ENCODE results near the gene DNAJC11.

DNAJC11 gene

DNA sequence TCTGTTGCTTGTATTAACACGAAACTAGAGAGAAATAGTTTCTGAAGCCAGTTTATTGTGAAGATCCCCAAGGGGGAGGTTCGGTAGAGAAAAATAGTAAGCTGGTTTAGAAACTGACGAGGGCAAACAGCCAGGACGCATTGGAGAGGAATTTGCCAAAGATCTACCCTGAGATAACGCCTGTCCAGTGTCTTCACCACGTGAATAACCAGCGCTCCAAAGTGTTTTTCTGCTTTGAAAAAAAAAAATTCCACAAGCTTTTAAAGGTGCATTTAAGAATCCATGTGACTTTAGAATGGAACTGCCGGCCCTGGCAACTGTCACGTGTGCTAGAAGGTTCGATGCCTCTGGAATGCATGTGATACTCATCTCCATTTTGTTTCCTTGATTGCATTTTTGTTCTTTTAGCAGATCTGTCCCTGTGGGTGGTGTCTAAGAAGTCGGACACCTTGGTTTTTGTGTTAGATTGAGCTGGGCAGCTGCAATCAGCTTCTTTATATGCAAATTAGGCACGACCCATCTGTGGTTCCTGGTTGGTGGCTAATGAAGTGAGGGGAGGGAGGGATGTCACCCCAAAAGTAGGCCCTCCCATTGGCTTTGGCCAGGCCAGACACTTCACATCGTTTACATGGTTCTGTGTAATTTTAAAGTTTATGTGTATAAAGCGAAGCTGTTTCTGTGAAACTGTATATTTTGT, 78.2 kb downstream of the DNAJC11 start:
- no peak for DNase-seq (ENCODE audit: low read depth)
- no peak overlapping the region for H3K4me3 ChIP-seq (ENCODE audit: low read depth, low read length)
- TF ChIP-seq, protein P1, sequence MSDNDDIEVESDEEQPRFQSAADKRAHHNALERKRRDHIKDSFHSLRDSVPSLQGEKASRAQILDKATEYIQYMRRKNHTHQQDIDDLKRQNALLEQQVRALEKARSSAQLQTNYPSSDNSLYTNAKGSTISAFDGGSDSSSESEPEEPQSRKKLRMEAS (IDR thresholded peaks at IDR 0.05; ENCODE audit: low read depth, low read length): no peak
- TF ChIP-seq, protein P2, sequence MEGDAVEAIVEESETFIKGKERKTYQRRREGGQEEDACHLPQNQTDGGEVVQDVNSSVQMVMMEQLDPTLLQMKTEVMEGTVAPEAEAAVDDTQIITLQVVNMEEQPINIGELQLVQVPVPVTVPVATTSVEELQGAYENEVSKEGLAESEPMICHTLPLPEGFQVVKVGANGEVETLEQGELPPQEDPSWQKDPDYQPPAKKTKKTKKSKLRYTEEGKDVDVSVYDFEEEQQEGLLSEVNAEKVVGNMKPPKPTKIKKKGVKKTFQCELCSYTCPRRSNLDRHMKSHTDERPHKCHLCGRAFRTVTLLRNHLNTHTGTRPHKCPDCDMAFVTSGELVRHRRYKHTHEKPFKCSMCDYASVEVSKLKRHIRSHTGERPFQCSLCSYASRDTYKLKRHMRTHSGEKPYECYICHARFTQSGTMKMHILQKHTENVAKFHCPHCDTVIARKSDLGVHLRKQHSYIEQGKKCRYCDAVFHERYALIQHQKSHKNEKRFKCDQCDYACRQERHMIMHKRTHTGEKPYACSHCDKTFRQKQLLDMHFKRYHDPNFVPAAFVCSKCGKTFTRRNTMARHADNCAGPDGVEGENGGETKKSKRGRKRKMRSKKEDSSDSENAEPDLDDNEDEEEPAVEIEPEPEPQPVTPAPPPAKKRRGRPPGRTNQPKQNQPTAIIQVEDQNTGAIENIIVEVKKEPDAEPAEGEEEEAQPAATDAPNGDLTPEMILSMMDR (IDR thresholded peaks at IDR 0.05; ENCODE audit: low read depth, low read length): no peak
- no peak for TF ChIP-seq MYC (IDR thresholded peaks at IDR 0.05; ENCODE audit: low read depth, low read length)
- TF ChIP-seq POLR2A (IDR thresholded peaks at IDR 0.05; ENCODE audit: extremely low read depth, insufficient read length): no peak

DNA sequence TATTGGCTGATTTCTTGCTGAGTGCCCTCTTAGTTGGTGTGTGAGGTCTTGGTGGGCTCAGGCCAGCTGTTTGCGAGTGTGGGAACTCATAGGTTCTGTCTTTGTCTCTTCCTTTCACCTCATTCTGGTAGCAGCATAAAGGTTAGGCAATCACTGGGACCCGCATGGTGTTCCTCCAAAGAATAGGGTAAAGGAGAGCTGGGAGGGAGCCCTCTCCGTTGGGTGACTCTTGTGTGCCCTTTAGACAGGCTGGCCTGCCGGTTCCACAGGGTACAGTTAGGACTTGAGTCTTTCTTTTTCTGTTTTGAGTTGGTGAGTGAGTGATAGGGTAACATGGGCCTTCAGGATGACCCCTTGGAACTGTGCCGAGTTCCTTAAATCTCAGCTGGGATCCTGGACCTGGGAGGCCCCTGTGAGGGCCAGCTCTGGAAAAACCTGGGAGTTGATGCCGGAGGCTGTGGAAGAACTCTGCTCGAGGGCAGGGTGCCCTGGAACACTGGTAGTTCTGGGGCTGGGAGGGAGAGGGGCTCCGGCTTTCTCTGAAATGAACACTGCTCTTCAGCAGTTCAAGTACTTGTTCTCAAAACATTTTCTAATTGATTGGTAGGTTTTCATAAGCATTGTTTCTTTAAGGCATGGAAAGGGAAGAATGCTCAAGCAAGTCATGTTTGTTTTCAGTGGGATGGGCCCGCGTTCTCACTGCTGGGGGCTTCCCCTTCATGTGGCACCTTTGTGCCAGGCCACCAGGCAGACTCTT, 79.0 kb downstream of the DNAJC11 start:
- no peak overlapping the region for H3K4me3 ChIP-seq (ENCODE audit: low read depth, low read length)
- no peak for TF ChIP-seq MYC (IDR thresholded peaks at IDR 0.05; ENCODE audit: low read depth, low read length)
- TF ChIP-seq, protein P1 (IDR thresholded peaks at IDR 0.05; ENCODE audit: low read depth, low read length): no peak
- no peak for TF ChIP-seq POLR2A (IDR thresholded peaks at IDR 0.05; ENCODE audit: extremely low read depth, insufficient read length)
- TF ChIP-seq, protein P2 (IDR thresholded peaks at IDR 0.05; ENCODE audit: low read depth, low read length): no peak
- DNase-seq (ENCODE audit: low read depth): no peak

DNA sequence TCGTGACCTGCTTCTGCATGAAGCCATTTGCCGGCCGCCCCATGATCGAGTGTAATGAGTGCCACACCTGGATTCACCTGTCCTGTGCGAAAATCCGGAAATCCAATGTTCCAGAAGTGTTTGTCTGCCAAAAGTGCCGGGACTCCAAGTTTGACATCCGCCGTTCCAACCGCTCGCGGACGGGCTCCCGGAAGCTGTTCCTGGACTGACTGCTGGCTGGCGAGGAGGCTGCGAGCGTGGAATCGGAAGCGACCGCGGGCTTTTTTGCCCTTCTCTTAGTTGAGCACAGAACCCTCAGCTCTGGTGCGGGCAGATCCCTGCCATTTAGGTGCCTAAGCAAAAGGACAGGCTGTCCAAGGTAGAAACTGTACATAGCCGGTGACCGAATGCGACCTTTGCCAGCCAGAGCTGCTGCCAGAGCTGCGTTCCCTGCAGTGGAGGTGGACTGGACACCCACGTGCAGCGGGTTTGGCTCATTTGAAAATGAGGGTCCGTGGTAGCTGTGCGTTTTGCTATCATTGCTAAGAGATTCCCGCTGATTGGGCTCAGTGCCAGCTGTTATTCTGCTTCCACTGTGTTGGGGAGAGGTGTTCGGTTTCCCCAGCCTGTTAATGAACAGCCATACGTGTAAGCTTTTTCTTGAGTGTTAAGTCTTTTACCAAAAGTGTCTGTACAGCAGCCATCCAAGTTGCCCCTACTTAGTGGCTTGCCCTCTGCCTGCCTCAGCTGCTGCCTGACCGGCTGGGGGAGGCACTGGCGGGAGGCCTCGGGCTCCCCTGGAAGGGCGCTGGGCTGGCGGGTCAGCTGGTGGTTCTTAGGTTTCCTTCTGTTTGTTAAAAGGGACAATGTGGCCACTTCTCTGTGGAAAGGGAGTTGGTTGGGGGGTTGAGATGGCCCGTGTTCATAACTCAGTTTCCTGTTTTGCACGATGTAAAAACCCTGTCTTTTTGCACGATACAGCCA, 79.9 kb downstream of the DNAJC11 start:
- no peak for DNase-seq (ENCODE audit: low read depth)
- TF ChIP-seq, protein P2 (IDR thresholded peaks at IDR 0.05; ENCODE audit: low read depth, low read length): no peak
- TF ChIP-seq MYC (IDR thresholded peaks at IDR 0.05; ENCODE audit: low read depth, low read length) (no peak), POLR2A (IDR thresholded peaks at IDR 0.05; ENCODE audit: extremely low read depth, insufficient read length) (no peak)
- TF ChIP-seq, protein P1 (IDR thresholded peaks at IDR 0.05; ENCODE audit: low read depth, low read length): no peak
- no peak overlapping the region for H3K4me3 ChIP-seq (ENCODE audit: low read depth, low read length)

DNA sequence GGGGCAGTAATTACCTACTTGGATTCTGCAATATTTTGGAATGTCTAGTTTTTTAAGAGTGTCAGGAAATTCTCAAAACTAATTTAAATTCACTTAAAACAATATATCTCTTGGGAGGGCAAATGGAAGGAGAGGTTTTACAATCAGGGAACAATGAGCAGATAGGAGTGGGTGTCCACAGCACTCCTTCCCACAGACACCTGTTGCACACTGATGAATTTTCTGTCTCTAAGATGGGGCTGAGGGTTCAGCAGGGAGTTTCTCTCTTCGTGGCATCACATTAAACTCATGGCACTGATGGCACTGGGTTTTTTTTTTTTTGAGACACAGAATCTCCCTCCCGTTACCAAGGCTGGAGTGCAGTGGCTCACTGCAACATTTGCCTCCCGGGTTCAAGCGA, 82.6 kb downstream of the DNAJC11 start:
- no peak for TF ChIP-seq MYC (IDR thresholded peaks at IDR 0.05; ENCODE audit: low read depth, low read length)
- TF ChIP-seq, protein P2 (IDR thresholded peaks at IDR 0.05; ENCODE audit: low read depth, low read length): no peak
- no peak for TF ChIP-seq POLR2A (IDR thresholded peaks at IDR 0.05; ENCODE audit: extremely low read depth, insufficient read length)
- TF ChIP-seq, protein P1 (IDR thresholded peaks at IDR 0.05; ENCODE audit: low read depth, low read length): no peak
- no peak for DNase-seq (ENCODE audit: low read depth)
- H3K4me3 ChIP-seq (ENCODE audit: low read depth, low read length): no peak overlapping the region

Data from NB4 (cell line).